HCT116 (cell line): Measurements from ENCODE around the gene IFIH1. TPM values are rescaled to one million over a fixed set of nuclear protein-coding genes. Genes with fewer than 3 reads are reported as not detected.

Source experiments
- ATAC-seq: fragments of 200-7000 bp; cut with Tn5 transposase; 2 replicates; pipeline ENCODE4 v1.9.1; 2020; ENCODE audit warnings: mild to moderate bottlenecking, moderate library complexity
- BruUV-seq: library from RNA; stranded (reverse); fragments of 400-500 nt; replicated peaks from 2 replicates; lab custom pipeline; 2021; lab: Mats Ljungman, UMichigan
- CTCF ChIA-PET: fragments of 300-600 bp; sonication (Branson Sonifier 250); formaldehyde crosslinking; loops from one replicate; lab custom pipeline; 2021; ENCODE audit warnings: antibody characterized with exemption; lab: Charles Lee
- POLR2A ChIA-PET: fragments of 300-600, 350-600 bp; sonication (Branson Sonifier 250); formaldehyde crosslinking; loops from one replicate; lab custom pipeline; 2021; ENCODE audit warnings: antibody characterized with exemption; lab: Charles Lee
- RAD21 ChIA-PET, 2 experiments: fragments of 300-600 bp; sonication (Branson Sonifier 250); formaldehyde crosslinking; loops; one replicate each; lab custom pipeline; 2023; ENCODE audit warnings: low total read pairs in 2 of 2; ENCODE audit not compliant: uncharacterized antibody in 2 of 2, unreplicated experiment in 2 of 2, low non-redundant PET in 1 of 2; lab: Charles Lee
- DNase-seq: peaks from one replicate; pipeline ENCODE4 v3.0.0-alpha.2; 2010; ENCODE audit warnings: low read depth, low spot score
- H2AFZ ChIP-seq: fragments of 200-600 bp; shearing (Covaris generic), sonication (generic); 2 replicates; pipeline ENCODE4 v1.6.1; 2017; ENCODE audit warnings: low read depth, mixed run types, mixed read lengths, antibody characterized with exemption, low read length; ENCODE audit not compliant: poor library complexity, severe bottlenecking
- H3K27ac ChIP-seq: 2 replicates; pipeline ENCODE4 v1.5.1; 2012; ENCODE audit warnings: low read depth, low read length
- H3K27me3 ChIP-seq: fragments of 200-600 bp; sonication (generic); 2 replicates; pipeline ENCODE4 v1.6.1; 2016; ENCODE audit warnings: mixed run types, low read length, mixed read lengths; ENCODE audit not compliant: insufficient read depth
- H3K36me3 ChIP-seq, 2 experiments: fragments of 200-500 bp in 1 of 2; fragments of 200-600 bp in 1 of 2; sonication (Bioruptor generic) in 1 of 2; sonication (generic) in 1 of 2; 2 replicates each; pipeline versions ENCODE4 v1.5.1 to v1.6.1; 2014 to 2016; ENCODE audit warnings: low read length in 2 of 2, inconsistent platforms in 1 of 2, mixed read lengths in 1 of 2, mixed run types in 1 of 2; ENCODE audit not compliant: insufficient read depth in 2 of 2, control insufficient read depth in 1 of 2
- H3K4me1 ChIP-seq, 2 experiments: fragments of 200-600 bp in 1 of 2; sonication (generic) in 1 of 2; 2 replicates each; pipeline versions ENCODE4 v1.5.1 to v1.6.1; 2012 to 2017; ENCODE audit warnings: low read length in 2 of 2, inconsistent platforms in 1 of 2, mild to moderate bottlenecking in 1 of 2, mixed read lengths in 1 of 2, mixed run types in 1 of 2, moderate library complexity in 1 of 2; ENCODE audit not compliant: insufficient read depth in 2 of 2, control insufficient read depth in 1 of 2
- H3K4me2 ChIP-seq: fragments of 200-600 bp; sonication (generic); 2 replicates; pipeline ENCODE4 v1.6.1; 2017; ENCODE audit warnings: mixed run types, low read length, mixed read lengths
- H3K4me3 ChIP-seq, 2 experiments: fragments of 200-600 bp in 1 of 2; sonication (generic) in 1 of 2; replicated peaks in 1 of 2; 2 replicates each; pipeline ENCODE4 v1.5.1; 2011 to 2016; ENCODE audit warnings: low read length in 2 of 2, control low read depth in 1 of 2, low read depth in 1 of 2, mild to moderate bottlenecking in 1 of 2, mixed read lengths in 1 of 2, mixed run types in 1 of 2
- H3K79me2 ChIP-seq: fragments of 200-600 bp; sonication (generic); 2 replicates; pipeline ENCODE4 v1.6.1; 2017; ENCODE audit warnings: mild to moderate bottlenecking, mixed run types, low read length, moderate library complexity, mixed read lengths; ENCODE audit not compliant: insufficient read depth
- H3K9ac ChIP-seq: fragments of 200-600 bp; sonication (generic); 2 replicates; pipeline ENCODE4 v1.6.1; 2016; ENCODE audit warnings: low read length, mixed read lengths
- H3K9me2 ChIP-seq: fragments of 200-600 bp; sonication (generic), shearing (Covaris generic); 2 replicates; pipeline ENCODE4 v1.6.1; 2017; ENCODE audit warnings: mixed run types, mild to moderate bottlenecking, moderate library complexity; ENCODE audit not compliant: insufficient read depth
- H3K9me3 ChIP-seq, 2 experiments: fragments of 200-500 bp in 1 of 2; fragments of 200-600 bp in 1 of 2; sonication (Bioruptor generic) in 1 of 2; sonication (generic) in 1 of 2; 2 replicates each; pipeline ENCODE4 v1.6.1; 2014 to 2017; ENCODE audit warnings: low read length in 2 of 2, mixed read lengths in 2 of 2, inconsistent platforms in 1 of 2, low read depth in 1 of 2, mild to moderate bottlenecking in 1 of 2, mixed run types in 1 of 2, moderate library complexity in 1 of 2; ENCODE audit not compliant: control insufficient read depth in 1 of 2, insufficient read depth in 1 of 2
- H4K20me1 ChIP-seq: fragments of 200-600 bp; sonication (generic), shearing (Covaris generic); 2 replicates; pipeline ENCODE4 v1.6.1; 2017; ENCODE audit warnings: mixed run types, mild to moderate bottlenecking, moderate library complexity; ENCODE audit not compliant: insufficient read depth
- ATF3 ChIP-seq: IDR thresholded peaks from 2 replicates; pipeline ENCODE4 v1.6.1; 2012
- CBX3 ChIP-seq: IDR thresholded peaks from 2 replicates; pipeline ENCODE4 v1.6.1; 2012; ENCODE audit warnings: low read depth
- CEBPB ChIP-seq: IDR thresholded peaks from 2 replicates; pipeline ENCODE4 v1.6.1; 2012; ENCODE audit warnings: low read depth
- CTCF ChIP-seq, 3 experiments: fragments of 200-600 bp in 1 of 3; sonication (generic) in 1 of 3; IDR thresholded peaks in 2 of 3; conservative IDR thresholded peaks in 1 of 3; 2 replicates each; pipeline ENCODE4 v1.5.1; 2012 to 2017; ENCODE audit warnings: low read depth in 2 of 3, low read length in 2 of 3, antibody characterized with exemption in 1 of 3, borderline replicate concordance in 1 of 3, control low read depth in 1 of 3, mild to moderate bottlenecking in 1 of 3, mixed read lengths in 1 of 3, mixed run types in 1 of 3, moderate library complexity in 1 of 3; ENCODE audit not compliant: insufficient read depth in 1 of 3
- EGR1 ChIP-seq: IDR thresholded peaks from 2 replicates; pipeline ENCODE4 v1.6.1; 2012; ENCODE audit warnings: low read depth
- ELF1 ChIP-seq: IDR thresholded peaks from 2 replicates; pipeline ENCODE4 v1.6.1; 2012; ENCODE audit warnings: low read depth, borderline replicate concordance
- EZH2 ChIP-seq: fragments of 200-600 bp; sonication (generic); IDR thresholded peaks from 2 replicates; pipeline ENCODE4 v1.6.1; 2017; ENCODE audit warnings: antibody characterized with exemption, mixed run types
- EZH2phosphoT487 ChIP-seq: fragments of 200-600 bp; IDR thresholded peaks from 2 replicates; pipeline ENCODE4 v1.6.1; 2018; ENCODE audit warnings: antibody characterized with exemption, borderline replicate concordance
- FOSL1 ChIP-seq: IDR thresholded peaks from 2 replicates; pipeline ENCODE4 v1.6.1; 2012; ENCODE audit warnings: low read depth
- MAX ChIP-seq: IDR thresholded peaks from 2 replicates; pipeline ENCODE4 v1.6.1; 2012
- POLR2A ChIP-seq: IDR thresholded peaks from 2 replicates; pipeline ENCODE4 v1.7.0; 2011; ENCODE audit warnings: borderline replicate concordance; ENCODE audit not compliant: insufficient read depth, insufficient read length; ENCODE audit errors: extremely low read depth
- RAD21 ChIP-seq: IDR thresholded peaks from 2 replicates; pipeline ENCODE4 v1.6.1; 2012; ENCODE audit warnings: low read depth, mild to moderate bottlenecking
- REST ChIP-seq: IDR thresholded peaks from 2 replicates; pipeline ENCODE4 v1.6.1; 2012; ENCODE audit warnings: low read depth
- SIN3A ChIP-seq: IDR thresholded peaks from 2 replicates; pipeline ENCODE4 v1.6.1; 2012; ENCODE audit warnings: low read depth
- SP1 ChIP-seq: IDR thresholded peaks from 2 replicates; pipeline ENCODE4 v1.6.1; 2012; ENCODE audit warnings: low read depth
- TCF7L2 ChIP-seq: IDR thresholded peaks from 2 replicates; pipeline ENCODE4 v1.7.0; 2011; ENCODE audit warnings: borderline replicate concordance, inconsistent platforms; ENCODE audit not compliant: insufficient read depth, insufficient read length; ENCODE audit errors: extremely low read depth
- YY1 ChIP-seq: IDR thresholded peaks from 2 replicates; pipeline ENCODE4 v1.6.1; 2011; ENCODE audit warnings: low read length, low read depth, moderate library complexity, mild to moderate bottlenecking; ENCODE audit not compliant: insufficient replicate concordance; ENCODE audit errors: extremely low read depth
- ZBTB33 ChIP-seq: IDR thresholded peaks from 2 replicates; pipeline ENCODE4 v1.6.1; 2011; ENCODE audit warnings: mild to moderate bottlenecking, low read length, moderate library complexity; ENCODE audit not compliant: insufficient replicate concordance; ENCODE audit errors: extremely low read depth
- ZFX ChIP-seq: fragments of 450-650 bp; IDR thresholded peaks from 2 replicates; pipeline ENCODE4 v1.6.1; 2017
- ZNF274 ChIP-seq: fragments of 200-500 bp; sonication (Bioruptor generic); IDR thresholded peaks from 2 replicates; pipeline ENCODE4 v1.6.1; 2014; ENCODE audit warnings: mild to moderate bottlenecking, low read depth, low read length, inconsistent platforms
- intact Hi-C: fragments of 100-400 bp; cut with micrococcal nuclease; formaldehyde crosslinking; loops from 2 replicates; pipeline ENCODE4 v1.10.0; 2022
- total RNA-seq: library from RNA; stranded (reverse); gene quantifications from one replicate; pipeline ENCODE4 v1.2.1, GENCODE V29; 2021; ENCODE audit not compliant: unreplicated experiment

Gene IFIH1
- total RNA-seq, 1 experiment from 2014 or later, result 7.0 TPM

GRCh38 chr2:162242586-162243280 is 75.8 kb downstream of the IFIH1 start:
- ChIA-PET CTCF (interaction anchor here (1.3 kb wide), 1 partner anchor 23 kb away, joined by 3 read pairs; no protein-coding TSS in a partner anchor), POLR2A (no interaction called here), RAD21 (no interaction called here)
- H3K4me3 ChIP-seq, result no peak overlapping the region
- no peaks in the 10 kb centered on the region for H3K36me3 ChIP-seq
- H3K27me3 ChIP-seq, result no peaks in the 10 kb centered on the region
- TF ChIP-seq CTCF (IDR thresholded peaks at IDR 0.05 in 2 of 3, conservative IDR thresholded peaks at IDR 0.05 in 1 of 3; ENCODE audit: borderline replicate concordance in 1 of 3, insufficient read depth in 1 of 3, low read depth in 2 of 3, low read length in 2 of 3), result no peak
- TF ChIP-seq CEBPB, result no peak
- TF ChIP-seq ZBTB33, result no peak
- no peak for TF ChIP-seq YY1
- TF ChIP-seq CBX3, result no peak
- TF ChIP-seq ZNF274, result no peak
- TF ChIP-seq FOSL1, result no peak
- TF ChIP-seq REST, result no peak
- no peak for TF ChIP-seq EZH2
- no peak for TF ChIP-seq RAD21
- TF ChIP-seq EGR1, result no peak
- TF ChIP-seq EZH2phosphoT487, result no peak
- no peak for TF ChIP-seq TCF7L2
- no peak for TF ChIP-seq POLR2A
- no peak for TF ChIP-seq SP1
- no peak for TF ChIP-seq SIN3A
- no peak for TF ChIP-seq ELF1
- no peak for TF ChIP-seq ATF3
- TF ChIP-seq MAX, result no peak
- no peak for TF ChIP-seq ZFX
- no peaks in the 10 kb centered on the region for H3K79me2 ChIP-seq
- H2AFZ ChIP-seq, result no peak overlapping the region
- intact Hi-C loops, result no loop called here
- no peak for DNase-seq
- no peak overlapping the region for H3K4me2 ChIP-seq
- H3K9me3 ChIP-seq, result no peaks in the 10 kb centered on the region
- no peak overlapping the region for H3K27ac ChIP-seq
- no peaks in the 10 kb centered on the region for H4K20me1 ChIP-seq
- ATAC-seq, result no peak
- BruUV-seq, result no TSS peak
- H3K4me1 ChIP-seq, result peaks cover 0 to 26% of the 10 kb centered on the region in 2 experiments; a peak in 2 of 4 replicates
- H3K9me2 ChIP-seq, result no peaks in the 10 kb centered on the region
- no peak overlapping the region for H3K9ac ChIP-seq
